B cell (primary cell): ENCODE results near the gene BHMT. TPM values are rescaled to one million over a fixed set of nuclear protein-coding genes. Genes with fewer than 3 reads are reported as not detected.

Source experiments
- ATAC-seq: fragments of 200-7000 bp; cut with Tn5 transposase; one replicate; pipeline ENCODE4 v1.10.0; 2021; ENCODE audit warnings: low read depth, mild to moderate bottlenecking, moderate number of reproducible peaks, moderate library complexity
- CTCF ChIA-PET: fragments of 350-600 bp; sonication (Branson Sonifier 250); formaldehyde crosslinking; loops from one replicate; lab custom pipeline; 2021; ENCODE audit warnings: antibody characterized with exemption, inconsistent platforms; lab: Charles Lee
- POLR2A ChIA-PET: fragments of 350-600 bp; sonication (Branson Sonifier 250); formaldehyde crosslinking; loops from one replicate; lab custom pipeline; 2021; ENCODE audit warnings: antibody characterized with exemption; lab: Charles Lee
- DNase-seq: peaks from one replicate; pipeline ENCODE4 v3.0.0; 2013
- H2AFZ ChIP-seq: 2 replicates; pipeline ENCODE4 v1.6.1; 2012; ENCODE audit warnings: mild to moderate bottlenecking, low read depth, low read length; ENCODE audit not compliant: insufficient read depth, poor library complexity, severe bottlenecking
- H3K27ac ChIP-seq, 2 donors: 1 replicate in 1 of 2; 2 replicates in 1 of 2; pipeline ENCODE4 v1.5.1; 2012 to 2013; ENCODE audit warnings: low read length in 2 of 2, mild to moderate bottlenecking in 2 of 2, moderate library complexity in 1 of 2
- H3K27me3 ChIP-seq, 4 experiments: fragments of 200-600 bp in 1 of 4; sonication (generic) in 1 of 4; replicated peaks in 1 of 4; 1 replicate in 2 of 4; 2 replicates in 2 of 4; pipeline versions ENCODE4 v1.6.1 to v1.7.0; 2013 to 2016; ENCODE audit warnings: low read length in 3 of 4, mild to moderate bottlenecking in 2 of 4, mixed read lengths in 1 of 4, moderate library complexity in 1 of 4; ENCODE audit not compliant: insufficient read depth in 4 of 4, control insufficient read depth in 3 of 4; ENCODE audit errors: control extremely low read depth in 1 of 4
- H3K36me3 ChIP-seq, 2 experiments: replicated peaks in 1 of 2; 1 replicate in 1 of 2; 2 replicates in 1 of 2; pipeline versions ENCODE4 v1.6.1 to v1.7.1; 2013; ENCODE audit warnings: low read length in 1 of 2; ENCODE audit not compliant: insufficient read depth in 2 of 2, control insufficient read depth in 1 of 2; ENCODE audit errors: control extremely low read depth in 1 of 2, extremely low read depth in 1 of 2
- H3K4me1 ChIP-seq, 2 donors: fragments of 200-600 bp in 1 of 2; sonication (generic) in 1 of 2; 1 replicate in 1 of 2; 2 replicates in 1 of 2; pipeline versions ENCODE4 v1.5.1 to v1.6.1; 2013 to 2017; ENCODE audit warnings: low read length in 2 of 2; ENCODE audit not compliant: control insufficient read depth in 2 of 2, insufficient read depth in 2 of 2
- H3K4me2 ChIP-seq: replicated peaks from 2 replicates; pipeline ENCODE3; 2012; ENCODE audit warnings: mild to moderate bottlenecking, low read depth, low read length; ENCODE audit not compliant: poor library complexity, severe bottlenecking
- H3K4me3 ChIP-seq, 5 experiments: fragments of 200-600 bp in 1 of 5; sonication (generic) in 1 of 5; 1 replicate in 3 of 5; 2 replicates in 2 of 5; pipeline versions ENCODE4 v1.5.1 to v1.7.0; 2011 to 2016; ENCODE audit warnings: low read length in 4 of 5, mild to moderate bottlenecking in 4 of 5, low read depth in 2 of 5, control low read depth in 1 of 5, moderate library complexity in 1 of 5; ENCODE audit not compliant: insufficient read depth in 1 of 5; ENCODE audit errors: control extremely low read depth in 1 of 5, extremely low read depth in 1 of 5
- H3K79me2 ChIP-seq: fragments of 200-600 bp; sonication (generic); one replicate; pipeline ENCODE4 v1.6.0; 2016; ENCODE audit warnings: low read length; ENCODE audit not compliant: control insufficient read depth, insufficient read depth
- H3K9ac ChIP-seq: fragments of 200-600 bp; sonication (generic); 2 replicates; pipeline ENCODE4 v1.6.1; 2017; ENCODE audit warnings: mild to moderate bottlenecking, low read length, moderate library complexity
- H3K9me3 ChIP-seq, 3 donors: one replicate each; pipeline versions ENCODE4 v1.6.1 to v1.7.1; 2013; ENCODE audit warnings: low read length in 2 of 3; ENCODE audit not compliant: control insufficient read depth in 2 of 3, insufficient read depth in 1 of 3; ENCODE audit errors: control extremely low read depth in 1 of 3
- H4K20me1 ChIP-seq: 2 replicates; pipeline ENCODE4 v1.6.0; 2012; ENCODE audit warnings: mild to moderate bottlenecking, low read length; ENCODE audit not compliant: insufficient read depth, control insufficient read depth, poor library complexity, severe bottlenecking
- H3K27ac Mint-ChIP-seq: one replicate; pipeline ENCODE4 v1.8.0; 2021; ENCODE audit warnings: mixed read lengths
- H3K27me3 Mint-ChIP-seq: one replicate; pipeline ENCODE4 v1.8.0; 2021; ENCODE audit warnings: mixed read lengths
- H3K4me1 Mint-ChIP-seq: one replicate; pipeline ENCODE4 v1.8.0; 2021; ENCODE audit warnings: mixed read lengths
- H3K4me3 Mint-ChIP-seq: one replicate; pipeline ENCODE4 v1.8.0; 2021; ENCODE audit warnings: mixed read lengths
- H3K9me3 Mint-ChIP-seq: one replicate; pipeline ENCODE4 v1.8.0; 2022; ENCODE audit warnings: mixed read lengths; ENCODE audit not compliant: insufficient read depth
- CTCF ChIP-seq: fragments of 200-600 bp; IDR thresholded peaks from one replicate; pipeline ENCODE4 v1.8.0; 2022; ENCODE audit warnings: antibody characterized with exemption, mild to moderate bottlenecking
- EZH2 ChIP-seq: IDR thresholded peaks from 2 replicates; pipeline ENCODE4 v1.6.1; 2012; ENCODE audit warnings: borderline replicate concordance, low read depth, mild to moderate bottlenecking, moderate library complexity, low read length; ENCODE audit not compliant: insufficient read depth, poor library complexity, severe bottlenecking
- WGBS: methylation state at CpG from one replicate; pipeline ENCODE4 v1.1.5; 2013; ENCODE audit warnings: missing lambda C conversion rate; ENCODE audit not compliant: insufficient coverage; 5-methylcytosine and 5-hydroxymethylcytosine counted together
- intact Hi-C: fragments of 100-400 bp; cut with micrococcal nuclease; formaldehyde crosslinking; loops from one replicate; pipeline ENCODE4 v1.10.0; 2022
- polyA plus RNA-seq: library from polyadenylated mRNA; depleted of rRNA; stranded (reverse); fragments of >200 nt; gene quantifications from 2 replicates; pipeline ENCODE4 v1.2.3, GENCODE V29; 2012
- small RNA-seq: library from RNA; depleted of rRNA; stranded (forward); fragments of <200 nt; gene quantifications from one replicate; pipeline ENCODE3, GENCODE V24; 2012; ENCODE audit warnings: low replicate concordance, low read depth; ENCODE audit not compliant: insufficient read length
- total RNA-seq, 2 donors: library from RNA; stranded (reverse); fragments of 120-200 nt in 1 of 2; gene quantifications; 1 replicate in 1 of 2; 2 replicates in 1 of 2; pipeline versions ENCODE4 v1.2.3 to v1.2.4, GENCODE V29; 2013 to 2022

Gene BHMT
- total and polyA plus RNA-seq, 2 donors (not counting 1 experiment from before 2014, with no cell fraction given), result not detected

GRCh38 chr5:79181419-79182022 is 69.9 kb downstream of the BHMT start:
- H4K20me1 ChIP-seq, result no peaks in the 10 kb centered on the region
- no peaks in the 10 kb centered on the region for H3K36me3 ChIP-seq
- no peaks in the 10 kb centered on the region for H3K4me1 Mint-ChIP-seq
- ChIA-PET POLR2A (no interaction called here), CTCF (no interaction called here)
- H3K79me2 ChIP-seq, result no peaks in the 10 kb centered on the region
- 100% methylated on average over 1 of the region's 1 CpG for WGBS
- DNase-seq, result no peak
- no peaks in the 10 kb centered on the region for H3K27me3 Mint-ChIP-seq
- peaks cover 0 to 2% (median 0%) of the 10 kb centered on the region in 3 donors for H3K9me3 ChIP-seq
- no peaks in the 10 kb centered on the region for H3K4me1 ChIP-seq
- no peak for TF ChIP-seq EZH2
- no peak for TF ChIP-seq CTCF
- no peak overlapping the region for H2AFZ ChIP-seq
- H3K27me3 ChIP-seq, result no peaks in the 10 kb centered on the region
- H3K9me3 Mint-ChIP-seq, result no peaks in the 10 kb centered on the region
- no peak for ATAC-seq
- H3K4me3 Mint-ChIP-seq, result no peak overlapping the region
- H3K4me2 ChIP-seq, result no peak overlapping the region
- no peak overlapping the region for H3K27ac ChIP-seq
- no peak overlapping the region for H3K27ac Mint-ChIP-seq
- intact Hi-C loops, result no loop called here
- no peak overlapping the region for H3K4me3 ChIP-seq
- no peak overlapping the region for H3K9ac ChIP-seq

Small RNA genes within 50 kb of the gene (small RNA-seq; reads per million reads assigned to genes)
- not detected for gene RNY3P1

Other genes with a start within 250 kb of the BHMT start
- 9.8 and 10.2 TPM in 2 replicates for gene ARSB, start 126.5 kb upstream of the BHMT start, total RNA-seq
- 4.6 and 5.1 TPM in 2 replicates for gene ARSB, start 126.5 kb upstream of the BHMT start, polyA plus RNA-seq
- 0.47 and 0.87 TPM in 2 replicates for gene DMGDH, start 42.1 kb upstream of the BHMT start, total RNA-seq
- 0.63 TPM in 1 of 2 replicates, not detected in the other for gene DMGDH, start 42.1 kb upstream of the BHMT start, polyA plus RNA-seq
- not detected in 2 replicates for gene BHMT2, start 42.0 kb upstream of the BHMT start, total RNA-seq
- gene BHMT2, start 42.0 kb upstream of the BHMT start, polyA plus RNA-seq, result not detected in 2 replicates
- 20.4 and 20.5 TPM in 2 replicates for gene JMY, start 124.3 kb downstream of the BHMT start, total RNA-seq
- 2.7 and 6.5 TPM in 2 replicates for gene JMY, start 124.3 kb downstream of the BHMT start, polyA plus RNA-seq